Muscle layer of duodenum (tissue), 2 donors: ENCODE data around the gene LRRC34.

ENCODE experiments used
- H3K27ac ChIP-seq: one replicate; pipeline ENCODE4 v1.7.0; 2013; ENCODE audit warnings: mild to moderate bottlenecking, low read length
- H3K27me3 ChIP-seq: one replicate; pipeline ENCODE4 v1.7.0; 2013; ENCODE audit warnings: low read depth, mild to moderate bottlenecking, control low read depth, low read length
- H3K36me3 ChIP-seq, 2 donors: one replicate each; pipeline ENCODE4 v1.7.0; 2013; ENCODE audit warnings: low read length in 2 of 2, control low read depth in 1 of 2, mild to moderate bottlenecking in 1 of 2; ENCODE audit not compliant: insufficient read depth in 2 of 2, control insufficient read depth in 1 of 2
- H3K4me1 ChIP-seq, 2 donors: one replicate each; pipeline ENCODE4 v1.7.0; 2013; ENCODE audit warnings: low read length in 2 of 2, mild to moderate bottlenecking in 2 of 2, control low read depth in 1 of 2, moderate library complexity in 1 of 2; ENCODE audit not compliant: insufficient read depth in 2 of 2, control insufficient read depth in 1 of 2
- H3K4me3 ChIP-seq, 2 donors: one replicate each; pipeline ENCODE4 v1.7.0; 2013; ENCODE audit warnings: low read length in 2 of 2, low read depth in 1 of 2, mild to moderate bottlenecking in 1 of 2
- H3K9me3 ChIP-seq, 2 donors: one replicate each; pipeline ENCODE4 v1.7.0; 2013; ENCODE audit warnings: low read length in 2 of 2, control low read depth in 1 of 2, mild to moderate bottlenecking in 1 of 2; ENCODE audit not compliant: control insufficient read depth in 1 of 2
- donor health status: healthy.

LRRC34 gene

GRCh38 chr3:169781209-169781855, 31.4 kb downstream of the LRRC34 start:
- Histone ChIP-seq H3K36me3 (peaks cover 62 to 65% of the 10 kb centered on the region in 2 donors), H3K4me3 (no peak overlapping the region), H3K4me1 (peaks cover 0 to under 1% of the 10 kb centered on the region in 2 donors), H3K27ac (no peak overlapping the region), H3K9me3 (no peaks in the 10 kb centered on the region), H3K27me3 (no peaks in the 10 kb centered on the region)

- no peaks in the 10 kb centered on the region for H3K27me3 ChIP-seq
- H3K9me3 ChIP-seq: no peaks in the 10 kb centered on the region
- no peak overlapping the region for H3K27ac ChIP-seq
- H3K36me3 ChIP-seq: peaks cover 59 to 64% of the 10 kb centered on the region in 2 donors
- H3K4me1 ChIP-seq: peaks cover 0 to 6% of the 10 kb centered on the region in 2 donors
- H3K4me3 ChIP-seq: no peak overlapping the region
These were observed 32.0 kb downstream of the LRRC34 start for GRCh38 chr3:169780742-169781141.

GRCh38 chr3:169777822-169778221, 34.9 kb downstream of the LRRC34 start:
- Histone ChIP-seq H3K9me3 (no peaks in the 10 kb centered on the region), H3K4me1 (peaks cover 7 to 27% of the 10 kb centered on the region in 2 donors), H3K36me3 (peaks cover 56 to 61% of the 10 kb centered on the region in 2 donors), H3K27ac (no peak overlapping the region), H3K4me3 (no peak overlapping the region), H3K27me3 (no peaks in the 10 kb centered on the region)

GRCh38 chr3:169774186-169774585, 38.5 kb downstream of the LRRC34 start:
- Histone ChIP-seq H3K4me3 (peak overlapping the region; percentile 83 to 93), H3K27me3 (no peaks in the 10 kb centered on the region), H3K4me1 (peaks cover 7 to 27% of the 10 kb centered on the region in 2 donors), H3K9me3 (no peaks in the 10 kb centered on the region), H3K27ac (peak overlapping the region; percentile 97), H3K36me3 (peaks cover 26 to 40% of the 10 kb centered on the region in 2 donors)

- Histone ChIP-seq H3K27ac (peak within 1 kb of the TSS; percentile 97), H3K4me1 (peaks cover 7 to 27% of the 10 kb centered on the region in 2 donors)
These were observed 39.5 kb downstream of the LRRC34 start, which contains the start of gene MYNN for GRCh38 chr3:169772897-169773816. Gene MYNN (plus strand): TSS chr3:169773396. CDS start chr3:169774296, 900 bp downstream.

GRCh38 chr3:169772305-169772896, 40.3 kb downstream of the LRRC34 start:
- Histone ChIP-seq H3K9me3 (no peaks in the 10 kb centered on the region), H3K4me1 (peaks cover 7 to 27% of the 10 kb centered on the region in 2 donors), H3K36me3 (peaks cover 12 to 25% of the 10 kb centered on the region in 2 donors), H3K27me3 (no peaks in the 10 kb centered on the region), H3K4me3 (peak overlapping the region; percentile 83 to 93), H3K27ac (peak overlapping the region; percentile 97)

More at GRCh38 chr3:169772897-169773816, 39.5 kb downstream of the LRRC34 start, which contains the start of gene MYNN:
- Histone ChIP-seq H3K36me3 (peaks cover 20 to 33% of the 10 kb centered on the region in 2 donors), H3K9me3 (no peaks in the 10 kb centered on the region), H3K4me3 (peak within 1 kb of the TSS; percentile 83 to 93), H3K27me3 (no peaks in the 10 kb centered on the region)

- peaks cover 10 to 19% of the 10 kb centered on the region in 2 donors for H3K36me3 ChIP-seq
- H3K27ac ChIP-seq: peak overlapping the region; percentile 97
- H3K4me3 ChIP-seq: peak overlapping the region; percentile 83 to 93
- no peaks in the 10 kb centered on the region for H3K27me3 ChIP-seq
- peaks cover 7 to 27% of the 10 kb centered on the region in 2 donors for H3K4me1 ChIP-seq
- no peaks in the 10 kb centered on the region for H3K9me3 ChIP-seq
These were observed 41.0 kb downstream of the LRRC34 start for GRCh38 chr3:169771497-169772304.

- Histone ChIP-seq H3K27ac (peak within 1 kb of the TSS; percentile 89), H3K4me3 (peak within 1 kb of the TSS; percentile 78 to 94), H3K27me3 (no peaks in the 10 kb centered on the region), H3K9me3 (no peaks in the 10 kb centered on the region), H3K4me1 (peaks cover 7 to 8% of the 10 kb centered on the region in 2 donors), H3K36me3 (peaks cover 0 to 16% of the 10 kb centered on the region in 2 donors)
These were observed 43.2 kb downstream of the LRRC34 start, which contains the start of gene ACTRT3 for GRCh38 chr3:169769287-169770181. Gene ACTRT3 (minus strand): TSS chr3:169769561. CDS start chr3:169769520, 41 bp downstream.

GRCh38 chr3:169764882-169765612, 47.7 kb downstream of the LRRC34 start, which contains the start of gene TERC:
Gene TERC (minus strand): TSS chr3:169765060.
- peaks cover 0 to 4% of the 10 kb centered on the region in 2 donors for H3K36me3 ChIP-seq

More at GRCh38 chr3:169764882-169765612, 47.7 kb downstream of the LRRC34 start, which contains the start of gene TERC:
- peak within 1 kb of the TSS; percentile 97 for H3K27ac ChIP-seq
- no peaks in the 10 kb centered on the region for H3K9me3 ChIP-seq
- no peaks in the 10 kb centered on the region for H3K4me1 ChIP-seq
- peak within 1 kb of the TSS; percentile 80 to 86 for H3K4me3 ChIP-seq
- no peaks in the 10 kb centered on the region for H3K27me3 ChIP-seq
